Vagina (tissue), 2 donors: ENCODE data around the gene NHSL2. TPM values are rescaled to one million over a fixed set of nuclear protein-coding genes. Genes with fewer than 3 reads are reported as not detected.

Source experiments
- DNase-seq, 2 donors: peaks; one replicate each; pipeline ENCODE4 v3.0.0-alpha.2; 2017; ENCODE audit errors: extremely low spot score in 2 of 2
- H3K27ac ChIP-seq: fragments of 200-600 bp; sonication (generic); one replicate; pipeline ENCODE4 v1.5.1; 2019
- H3K27me3 ChIP-seq: fragments of 200-600 bp; sonication (generic); one replicate; pipeline ENCODE4 v1.5.1; 2019
- H3K36me3 ChIP-seq, 2 donors: fragments of 200-600 bp; sonication (generic); one replicate each; pipeline ENCODE4 v1.5.1; 2017 to 2019
- H3K4me1 ChIP-seq: fragments of 200-600 bp; sonication (generic); one replicate; pipeline ENCODE4 v1.5.1; 2019
- H3K4me3 ChIP-seq, 2 donors: fragments of 200-600 bp; sonication (generic); 1 replicate in 1 of 2; 2 replicates in 1 of 2; pipeline ENCODE4 v1.5.1; 2016 to 2019
- H3K9me3 ChIP-seq: fragments of 200-600 bp; sonication (generic); one replicate; pipeline ENCODE4 v1.5.1; 2019
- POLR2A ChIP-seq, 2 donors: fragments of 450-650 bp; IDR thresholded peaks; one replicate each; pipeline ENCODE4 v1.6.1; 2017; ENCODE audit warnings: antibody characterized with exemption in 2 of 2, mild to moderate bottlenecking in 2 of 2, moderate library complexity in 2 of 2
- POLR2AphosphoS5 ChIP-seq, 2 donors: sonication (generic); formaldehyde crosslinking; IDR thresholded peaks; one replicate each; pipeline ENCODE4 v1.9.0; 2017; ENCODE audit warnings: antibody characterized with exemption in 2 of 2, mild to moderate bottlenecking in 2 of 2, low read depth in 1 of 2; ENCODE audit not compliant: insufficient read depth in 1 of 2
- intact Hi-C: fragments of 100-400 bp; cut with DNase I; formaldehyde crosslinking; loops from one replicate; pipeline ENCODE4 v1.15.1; 2023
- total RNA-seq: library from RNA; depleted of rRNA; stranded (reverse); fragments of >200 nt; gene quantifications from one replicate; pipeline ENCODE4 v1.2.3, GENCODE V29; 2016
- TF ChIP-seq, protein P1 (sequence below), 3 experiments: fragments of 450-650 bp in 2 of 3; fragments of 200-600 bp in 1 of 3; sonication (generic) in 1 of 3; IDR thresholded peaks; one replicate each; pipeline ENCODE4 v1.5.1; 2017 to 2019; ENCODE audit warnings: antibody characterized with exemption in 3 of 3, mild to moderate bottlenecking in 2 of 3, moderate library complexity in 2 of 3

Gene NHSL2
- total RNA-seq, 1 donor from 2014 or later: 12.3 TPM

DNA sequence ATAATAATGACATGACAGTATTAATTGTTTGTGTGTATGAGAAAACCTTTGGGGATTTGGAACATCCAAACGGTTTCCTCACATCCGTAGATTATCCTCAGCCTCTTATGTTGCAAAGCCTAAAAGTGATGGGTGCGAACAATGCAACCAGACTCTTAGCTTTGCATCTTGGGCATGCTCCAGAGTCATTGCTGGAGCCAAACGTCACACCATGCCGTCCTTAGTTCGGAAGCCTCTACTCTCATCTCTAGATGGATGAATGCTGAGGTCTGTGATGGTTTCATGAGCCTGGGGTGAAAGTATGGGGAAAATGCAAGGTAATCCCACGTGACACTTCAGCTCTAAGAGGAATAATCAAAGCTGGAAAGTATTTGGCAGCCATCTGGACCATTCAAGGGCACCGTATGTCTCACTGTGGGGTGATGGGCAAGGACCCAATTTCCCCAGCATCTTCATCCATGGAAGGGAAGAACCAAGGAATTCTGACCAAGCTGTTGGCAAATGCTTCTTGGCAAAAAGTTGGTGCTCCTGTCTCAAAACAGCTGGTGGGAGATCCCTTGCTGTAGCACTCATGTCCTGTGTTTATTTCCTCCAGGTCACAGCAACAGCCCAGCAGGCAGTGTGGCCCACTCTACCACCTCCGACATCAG lies 227.3 kb downstream of the NHSL2 start:
- TF ChIP-seq, protein P1, sequence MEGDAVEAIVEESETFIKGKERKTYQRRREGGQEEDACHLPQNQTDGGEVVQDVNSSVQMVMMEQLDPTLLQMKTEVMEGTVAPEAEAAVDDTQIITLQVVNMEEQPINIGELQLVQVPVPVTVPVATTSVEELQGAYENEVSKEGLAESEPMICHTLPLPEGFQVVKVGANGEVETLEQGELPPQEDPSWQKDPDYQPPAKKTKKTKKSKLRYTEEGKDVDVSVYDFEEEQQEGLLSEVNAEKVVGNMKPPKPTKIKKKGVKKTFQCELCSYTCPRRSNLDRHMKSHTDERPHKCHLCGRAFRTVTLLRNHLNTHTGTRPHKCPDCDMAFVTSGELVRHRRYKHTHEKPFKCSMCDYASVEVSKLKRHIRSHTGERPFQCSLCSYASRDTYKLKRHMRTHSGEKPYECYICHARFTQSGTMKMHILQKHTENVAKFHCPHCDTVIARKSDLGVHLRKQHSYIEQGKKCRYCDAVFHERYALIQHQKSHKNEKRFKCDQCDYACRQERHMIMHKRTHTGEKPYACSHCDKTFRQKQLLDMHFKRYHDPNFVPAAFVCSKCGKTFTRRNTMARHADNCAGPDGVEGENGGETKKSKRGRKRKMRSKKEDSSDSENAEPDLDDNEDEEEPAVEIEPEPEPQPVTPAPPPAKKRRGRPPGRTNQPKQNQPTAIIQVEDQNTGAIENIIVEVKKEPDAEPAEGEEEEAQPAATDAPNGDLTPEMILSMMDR (IDR thresholded peaks at IDR 0.05): no peak
- TF ChIP-seq POLR2AphosphoS5 (IDR thresholded peaks at IDR 0.05; ENCODE audit: insufficient read depth in 1 of 2, low read depth in 1 of 2) (no peak), POLR2A (IDR thresholded peaks at IDR 0.05) (no peak)
- Histone ChIP-seq H3K4me3 (no peak overlapping the region), H3K4me1 (no peaks in the 10 kb centered on the region), H3K27ac (no peak overlapping the region), H3K9me3 (no peaks in the 10 kb centered on the region), H3K36me3 (no peaks in the 10 kb centered on the region), H3K27me3 (no peaks in the 10 kb centered on the region)
- no peak for DNase-seq
- intact Hi-C loops: no loop called here

DNA sequence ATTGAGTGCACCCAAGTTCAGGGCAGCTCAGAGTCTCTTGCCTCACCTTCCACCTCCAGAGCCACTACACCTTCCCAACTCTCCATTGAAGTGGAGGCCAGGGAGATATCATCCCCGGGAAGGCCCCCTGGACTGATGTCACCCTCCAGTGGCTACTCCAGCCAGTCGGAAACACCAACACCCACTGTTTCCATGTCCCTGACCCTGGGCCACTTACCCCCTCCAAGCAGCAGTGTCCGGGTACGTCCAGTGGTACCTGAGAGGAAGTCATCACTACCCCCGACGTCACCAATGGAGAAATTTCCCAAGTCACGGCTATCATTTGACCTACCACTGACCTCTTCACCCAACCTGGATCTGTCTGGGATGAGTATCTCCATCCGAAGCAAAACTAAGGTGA lies 228.9 kb downstream of the NHSL2 start:
- H3K27me3 ChIP-seq: no peaks in the 10 kb centered on the region
- no peak overlapping the region for H3K4me3 ChIP-seq
- no peaks in the 10 kb centered on the region for H3K36me3 ChIP-seq
- no peak overlapping the region for H3K27ac ChIP-seq
- intact Hi-C loops: no loop called here
- TF ChIP-seq POLR2A (IDR thresholded peaks at IDR 0.05) (no peak), POLR2AphosphoS5 (IDR thresholded peaks at IDR 0.05; ENCODE audit: insufficient read depth in 1 of 2, low read depth in 1 of 2) (no peak)
- TF ChIP-seq, protein P1 (IDR thresholded peaks at IDR 0.05): no peak
- DNase-seq: peak in 1 of 2 donors; percentile 78
- H3K9me3 ChIP-seq: no peaks in the 10 kb centered on the region
- H3K4me1 ChIP-seq: no peaks in the 10 kb centered on the region

DNA sequence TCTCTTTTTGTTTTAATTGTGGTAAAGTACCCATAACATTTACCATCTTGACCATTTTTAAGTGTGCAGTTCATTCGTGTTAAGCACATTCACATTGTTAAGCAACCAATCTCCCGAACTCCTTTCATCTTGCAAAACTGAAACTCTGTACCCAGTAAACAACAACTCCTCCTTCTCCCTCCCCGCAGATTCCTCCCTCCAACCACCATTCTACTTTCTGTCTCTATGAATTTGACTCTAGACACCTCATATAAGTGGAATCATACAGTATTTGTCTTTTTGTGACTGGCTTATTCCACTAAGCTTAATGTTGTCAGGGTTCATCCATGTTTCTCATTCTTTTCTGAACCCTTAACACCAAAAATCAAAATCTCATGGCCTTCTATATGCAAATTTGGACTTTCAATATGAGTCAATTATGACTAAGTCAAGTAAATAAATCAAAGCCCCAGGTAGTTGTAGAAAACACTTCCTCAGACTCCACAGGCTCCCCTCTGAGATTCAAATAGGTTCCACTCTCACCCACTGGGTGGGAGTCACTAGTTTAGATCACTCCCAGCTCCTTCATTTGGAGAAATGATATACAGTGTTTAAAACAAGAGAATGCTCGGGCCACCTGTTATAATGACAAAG lies 230.8 kb downstream of the NHSL2 start:
- Histone ChIP-seq H3K4me3 (no peak overlapping the region), H3K36me3 (no peaks in the 10 kb centered on the region), H3K27ac (no peak overlapping the region), H3K9me3 (no peaks in the 10 kb centered on the region), H3K4me1 (no peaks in the 10 kb centered on the region), H3K27me3 (no peaks in the 10 kb centered on the region)
- DNase-seq: no peak
- no peak for TF ChIP-seq POLR2A (IDR thresholded peaks at IDR 0.05)
- no peak for TF ChIP-seq POLR2AphosphoS5 (IDR thresholded peaks at IDR 0.05; ENCODE audit: insufficient read depth in 1 of 2, low read depth in 1 of 2)
- TF ChIP-seq, protein P1 (IDR thresholded peaks at IDR 0.05): no peak
- intact Hi-C loops: no loop called here

DNA sequence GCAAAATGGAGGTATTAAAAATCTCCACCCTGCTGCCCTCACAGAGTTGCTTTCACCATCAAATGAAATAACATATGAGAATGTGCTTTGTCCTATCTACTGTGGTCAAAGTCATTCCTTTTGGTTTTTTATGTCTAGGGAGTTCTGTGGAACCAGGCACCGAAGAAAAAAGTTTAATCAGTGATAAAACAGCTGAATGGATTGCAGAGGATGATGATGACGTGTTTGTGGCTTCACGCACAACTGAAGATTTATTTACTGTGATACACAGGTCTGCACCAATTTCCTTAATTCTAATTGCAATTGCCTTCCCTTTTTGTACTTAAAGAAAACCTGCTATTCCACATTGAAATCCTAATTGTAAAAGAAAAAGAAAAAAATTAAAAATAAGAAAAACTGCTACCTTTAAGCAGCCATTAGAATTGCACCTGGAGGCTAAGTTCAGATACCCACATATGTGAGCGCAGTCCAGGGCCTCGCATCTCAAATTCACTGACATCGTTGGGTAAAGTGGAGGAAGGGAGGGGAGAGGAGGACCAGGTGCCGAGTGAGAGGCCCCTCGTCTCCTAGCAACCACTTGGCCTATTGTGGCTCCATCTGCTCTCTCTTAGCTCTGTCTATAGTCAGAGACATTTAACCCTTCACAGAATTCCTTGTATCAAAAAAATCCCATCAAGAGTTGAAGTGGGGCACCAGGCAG lies 231.6 kb downstream of the NHSL2 start:
- intact Hi-C loops: no loop called here
- Histone ChIP-seq H3K4me1 (no peaks in the 10 kb centered on the region), H3K36me3 (no peaks in the 10 kb centered on the region), H3K27me3 (no peaks in the 10 kb centered on the region), H3K27ac (no peak overlapping the region), H3K4me3 (no peak overlapping the region), H3K9me3 (no peaks in the 10 kb centered on the region)
- TF ChIP-seq POLR2A (IDR thresholded peaks at IDR 0.05) (no peak), POLR2AphosphoS5 (IDR thresholded peaks at IDR 0.05; ENCODE audit: insufficient read depth in 1 of 2, low read depth in 1 of 2) (no peak)
- TF ChIP-seq, protein P1 (IDR thresholded peaks at IDR 0.05): no peak
- DNase-seq: no peak
